CD4-positive, alpha-beta T cell (primary cell): Measurements from ENCODE around the gene GIGYF1. TPM values are rescaled to one million over a fixed set of nuclear protein-coding genes. Genes with fewer than 3 reads are reported as not detected.

ENCODE experiments used
- ATAC-seq: fragments of 200-7000 bp; cut with Tn5 transposase; one replicate; pipeline ENCODE4 v1.10.0; 2022; ENCODE audit warnings: mild to moderate bottlenecking; ENCODE audit not compliant: poor library complexity
- CTCF ChIA-PET: fragments of 350-600 bp; sonication (Branson Sonifier 250); formaldehyde crosslinking; loops from one replicate; lab custom pipeline; 2021; ENCODE audit warnings: antibody characterized with exemption, inconsistent platforms; lab: Charles Lee
- POLR2A ChIA-PET: fragments of 350-600 bp; sonication (Branson Sonifier 250); formaldehyde crosslinking; loops from one replicate; lab custom pipeline; 2021; ENCODE audit warnings: antibody characterized with exemption, inconsistent platforms; lab: Charles Lee
- DNase-seq, 14 experiments: peaks; one replicate each; pipeline ENCODE4 v3.0.0-alpha.2; 2013 to 2020; ENCODE audit warnings: mixed read lengths in 2 of 14
- H3K27ac ChIP-seq, 2 donors: one replicate each; pipeline versions ENCODE4 v1.5.1 to v1.7.0; 2013; ENCODE audit warnings: low read length in 2 of 2, low read depth in 1 of 2, mild to moderate bottlenecking in 1 of 2
- H3K27me3 ChIP-seq, 2 experiments: 1 replicate in 1 of 2; 2 replicates in 1 of 2; pipeline versions ENCODE4 v1.6.1 to v1.7.0; 2013; ENCODE audit warnings: low read length in 2 of 2, control low read depth in 1 of 2, mild to moderate bottlenecking in 1 of 2, moderate library complexity in 1 of 2; ENCODE audit not compliant: insufficient read depth in 2 of 2, control insufficient read depth in 1 of 2
- H3K36me3 ChIP-seq: one replicate; pipeline ENCODE4 v1.6.1; 2013; ENCODE audit warnings: low read length, control low read depth; ENCODE audit not compliant: insufficient read depth
- H3K4me1 ChIP-seq: one replicate; pipeline ENCODE4 v1.6.1; 2013; ENCODE audit warnings: low read length, control low read depth; ENCODE audit not compliant: insufficient read depth
- H3K4me3 ChIP-seq: one replicate; pipeline ENCODE4 v1.5.1; 2013; ENCODE audit warnings: mild to moderate bottlenecking, low read length, moderate library complexity
- H3K9me3 ChIP-seq, 2 experiments: 1 replicate in 1 of 2; 2 replicates in 1 of 2; pipeline versions ENCODE4 v1.6.1 to v1.7.0; 2013; ENCODE audit warnings: low read length in 2 of 2, mild to moderate bottlenecking in 2 of 2, control low read depth in 1 of 2, moderate library complexity in 1 of 2; ENCODE audit not compliant: control insufficient read depth in 1 of 2, insufficient read depth in 1 of 2
- H3K27ac Mint-ChIP-seq: one replicate; pipeline ENCODE4 v1.8.0; 2020; ENCODE audit warnings: mixed read lengths
- H3K27me3 Mint-ChIP-seq: one replicate; pipeline ENCODE4 v1.8.0; 2021; ENCODE audit warnings: mixed read lengths
- H3K36me3 Mint-ChIP-seq: one replicate; pipeline ENCODE4 v1.8.0; 2021; ENCODE audit warnings: low read depth, mixed read lengths
- H3K4me1 Mint-ChIP-seq: one replicate; pipeline ENCODE4 v1.8.0; 2021; ENCODE audit warnings: low read depth, mixed read lengths
- H3K4me3 Mint-ChIP-seq: one replicate; pipeline ENCODE4 v1.8.0; 2020; ENCODE audit warnings: mild to moderate bottlenecking, mixed read lengths
- H3K9me3 Mint-ChIP-seq: one replicate; pipeline ENCODE4 v1.8.0; 2020; ENCODE audit warnings: mixed read lengths
- CTCF ChIP-seq: fragments of 200-600 bp; IDR thresholded peaks from one replicate; pipeline ENCODE4 v1.8.0; 2022; ENCODE audit warnings: antibody characterized with exemption, mild to moderate bottlenecking
- intact Hi-C, 2 experiments: fragments of 100-400 bp; cut with DNase I in 1 of 2; cut with micrococcal nuclease in 1 of 2; formaldehyde crosslinking; loops; one replicate each; pipeline versions ENCODE4 v1.15.1 to v1.9.0; 2023 to 2025; cut with DNase I, micrococcal nuclease
- total RNA-seq, 174 experiments: library from RNA in 2 of 174; stranded (reverse) in 2 of 174; gene quantifications; one replicate each; pipeline ENCODE4 v1.2.3 and lab custom pipeline; 2021 to 2026

The GIGYF1 gene
- total RNA-seq, 2 experiments from 2014 or later, result 75.5 to 78.8 TPM

- POLR2A ChIA-PET, result interaction anchor here (1.4 to 10.6 kb wide), 5 partner anchors 13 to 249 kb away, joined by 5 to 92 read pairs (median 10); partner anchors contain the start of genes FBXO24, GIGYF1, LRCH4 and MEPCE
- DNase-seq (peak in 1 of 14 experiments; percentile 41), ATAC-seq (no peak)
- H3K9me3 Mint-ChIP-seq, result no peaks in the 10 kb centered on the region
- peaks cover 50% of the 10 kb centered on the region for H3K4me1 ChIP-seq
- peaks cover 47% of the 10 kb centered on the region for H3K4me1 Mint-ChIP-seq
- peaks cover 70% of the 10 kb centered on the region for H3K36me3 Mint-ChIP-seq
- peaks cover 55% of the 10 kb centered on the region for H3K36me3 ChIP-seq
- no peaks in the 10 kb centered on the region for H3K27me3 Mint-ChIP-seq
- peaks cover 0 to 4% of the 10 kb centered on the region in 2 experiments for H3K9me3 ChIP-seq
- CTCF ChIA-PET, result no interaction called here
- no peaks in the 10 kb centered on the region for H3K27me3 ChIP-seq
- no peak overlapping the region for H3K4me3 ChIP-seq
- peak overlapping the region; percentile 62 for H3K4me3 Mint-ChIP-seq
- peak overlapping the region; percentile 83 for H3K27ac Mint-ChIP-seq
- TF ChIP-seq CTCF, result no peak
- H3K27ac ChIP-seq, result no peak overlapping the region
- intact Hi-C loops, result loop anchor here in 1 of 2 experiments (5.0 kb wide), 1 partner anchor 201 kb away; the partner anchor contains the start of gene TSC22D4
Observed at GRCh38 chr7:100678291-100678984, 15.6 kb downstream of the GIGYF1 start.

GRCh38 chr7:100677308-100678267 lies 16.5 kb downstream of the GIGYF1 start:
- Histone ChIP-seq H3K4me1 (peaks cover 59% of the 10 kb centered on the region), H3K4me3 (no peak overlapping the region), H3K9me3 (peaks cover 0 to 4% of the 10 kb centered on the region in 2 experiments), H3K27me3 (no peaks in the 10 kb centered on the region), H3K36me3 (peaks cover 47% of the 10 kb centered on the region), H3K27ac (peak overlapping the region in 1 of 2 donors; percentile 86)
- Mint-ChIP-seq H3K27ac (peak overlapping the region; percentile 83), H3K27me3 (no peaks in the 10 kb centered on the region), H3K9me3 (no peaks in the 10 kb centered on the region), H3K4me3 (peak overlapping the region; percentile 97), H3K36me3 (peaks cover 68% of the 10 kb centered on the region), H3K4me1 (peaks cover 51% of the 10 kb centered on the region)
- intact Hi-C loops, result loop anchor here in 1 of 2 experiments (2.0 to 5.0 kb wide), 3 partner anchors 13 to 200 kb away; partner anchors contain the start of gene TSC22D4
- ATAC-seq (no peak), DNase-seq (peak in 1 of 14 experiments; percentile 39)
- ChIA-PET POLR2A (interaction anchor here (1.0 to 10.6 kb wide), 8 partner anchors 14 to 248 kb away, joined by 3 to 92 read pairs (median 8); partner anchors contain the start of genes FBXO24, GIGYF1, LRCH4 and MEPCE), CTCF (interaction anchor here (0.9 to 1.0 kb wide), 2 partner anchors 15 to 27 kb away, joined by 3 to 5 read pairs; no protein-coding TSS in a partner anchor)
- no peak for TF ChIP-seq CTCF
